GM19324 (cell line): ENCODE measurements around the gene NEK9.

Source experiments
- ATAC-seq: cut with Tn5 transposase; IDR thresholded peaks from one replicate; pipeline ENCODE4 v1.9.1; 2021; ENCODE audit warnings: mild to moderate bottlenecking, moderate library complexity; ENCODE audit not compliant: unreplicated experiment, low FRiP score

Gene NEK9

GRCh38 chr14:75044322-75044721 is 82.5 kb downstream of the NEK9 start:
- no peak for ATAC-seq

- ATAC-seq: no peak
Measured at GRCh38 chr14:75042035-75042434, 84.8 kb downstream of the NEK9 start.

- no peak for ATAC-seq
Measured at GRCh38 chr14:75041613-75042012, 85.2 kb downstream of the NEK9 start.

GRCh38 chr14:75040959-75041358 is 85.9 kb downstream of the NEK9 start:
- ATAC-seq: no peak

GRCh38 chr14:75040507-75040906 is 86.3 kb downstream of the NEK9 start:
- ATAC-seq: no peak

GRCh38 chr14:75032939-75033338 is 93.9 kb downstream of the NEK9 start:
- no peak for ATAC-seq

GRCh38 chr14:75030147-75030546 is 96.7 kb downstream of the NEK9 start:
- ATAC-seq: no peak
